HepG2 (cell line): ENCODE data around the gene MT1G. TPM values are rescaled to one million over a fixed set of nuclear protein-coding genes. Genes with fewer than 3 reads are reported as not detected.

Experiments
- ERF ChIP-seq: IDR thresholded peaks from 2 replicates; pipeline ENCODE4 v1.6.1; 2018; ENCODE audit warnings: missing biosample characterization, missing genetic modification reagents
- FOXP1 ChIP-seq, 2 experiments: fragments of 450-650 bp in 1 of 2; IDR thresholded peaks; 2 replicates each; pipeline ENCODE4 v1.6.1; 2017 to 2018; ENCODE audit warnings: antibody characterized with exemption in 1 of 2
- GZF1 ChIP-seq: sonication (generic); formaldehyde crosslinking; IDR thresholded peaks from 2 replicates; pipeline ENCODE4 v1.5.1; 2020; ENCODE audit warnings: mild to moderate bottlenecking, missing genetic modification reagents
- HMGXB4 ChIP-seq, 2 experiments: sonication (generic) in 1 of 2; formaldehyde crosslinking in 1 of 2; IDR thresholded peaks; 2 replicates each; pipeline versions ENCODE4 v1.4.0 to v1.6.1; 2018 to 2020; ENCODE audit warnings: missing genetic modification reagents in 2 of 2, borderline replicate concordance in 1 of 2, low read depth in 1 of 2, mild to moderate bottlenecking in 1 of 2, missing biosample characterization in 1 of 2
- IRX3 ChIP-seq: sonication (generic); formaldehyde crosslinking; IDR thresholded peaks from 2 replicates; pipeline ENCODE4 v1.8.1; 2023; ENCODE audit warnings: mild to moderate bottlenecking, low read depth, missing genetic modification reagents, borderline replicate concordance
- NCOA2 ChIP-seq: sonication (generic); formaldehyde crosslinking; IDR thresholded peaks from 2 replicates; pipeline ENCODE4 v1.8.0; 2022; ENCODE audit warnings: inconsistent platforms
- NFRKB ChIP-seq: fragments of 450-650 bp; IDR thresholded peaks from 2 replicates; pipeline ENCODE4 v1.6.1; 2017
- PAX8 ChIP-seq: sonication (generic); formaldehyde crosslinking; IDR thresholded peaks from 2 replicates; pipeline ENCODE4 v1.8.0; 2022; ENCODE audit warnings: mild to moderate bottlenecking, missing genetic modification reagents, borderline replicate concordance
- RAD21 ChIP-seq: fragments of 450-650 bp; formaldehyde crosslinking; IDR thresholded peaks from 2 replicates; pipeline ENCODE4 v1.5.0; 2020; ENCODE audit warnings: mild to moderate bottlenecking
- SIN3A ChIP-seq: IDR thresholded peaks from 2 replicates; pipeline ENCODE4 v1.6.1; 2011; ENCODE audit warnings: low read depth, mild to moderate bottlenecking, control low read depth, low read length, borderline replicate concordance
- TP53 ChIP-seq: sonication (generic); formaldehyde crosslinking; conservative IDR thresholded peaks from 2 replicates; pipeline ENCODE4 v1.4.0; 2020; ENCODE audit warnings: missing genetic modification reagents
- ZFP36L1 ChIP-seq: sonication (generic); formaldehyde crosslinking; IDR thresholded peaks from 2 replicates; pipeline ENCODE4 v1.8.0; 2022; ENCODE audit warnings: mild to moderate bottlenecking, missing genetic modification reagents, moderate library complexity
- ZNF136 ChIP-seq: sonication (generic); formaldehyde crosslinking; IDR thresholded peaks from 2 replicates; pipeline ENCODE4 v1.8.1; 2022; ENCODE audit warnings: low read depth, mild to moderate bottlenecking, moderate library complexity, missing genetic modification reagents
- ZNF225 ChIP-seq: sonication (generic); formaldehyde crosslinking; IDR thresholded peaks from 2 replicates; pipeline ENCODE4 v1.4.0; 2020; ENCODE audit warnings: mild to moderate bottlenecking, missing genetic modification reagents
- ZNF343 ChIP-seq: sonication (generic); formaldehyde crosslinking; IDR thresholded peaks from 2 replicates; pipeline ENCODE4 v1.4.0; 2020; ENCODE audit warnings: mild to moderate bottlenecking, missing genetic modification reagents
- ZNF496 ChIP-seq: sonication (generic); formaldehyde crosslinking; IDR thresholded peaks from 2 replicates; pipeline ENCODE4 v1.8.1; 2023; ENCODE audit warnings: mild to moderate bottlenecking, moderate library complexity, missing genetic modification reagents; ENCODE audit not compliant: insufficient replicate concordance
- ZNF562 ChIP-seq: sonication (generic); formaldehyde crosslinking; IDR thresholded peaks from 2 replicates; pipeline ENCODE4 v1.8.0; 2022; ENCODE audit warnings: missing genetic modification reagents, borderline replicate concordance
- ZNF746 ChIP-seq: sonication (generic); formaldehyde crosslinking; IDR thresholded peaks from 2 replicates; pipeline ENCODE4 v1.8.0; 2022; ENCODE audit warnings: mild to moderate bottlenecking, missing genetic modification reagents
- ZNF782 ChIP-seq: sonication (generic); formaldehyde crosslinking; IDR thresholded peaks from 2 replicates; pipeline ENCODE4 v1.4.0; 2020; ENCODE audit warnings: missing genetic modification reagents, mild to moderate bottlenecking, borderline replicate concordance
- polyA plus RNA-seq, 8 experiments: library from polyadenylated mRNA; depleted of rRNA in 3 of 8; stranded (reverse) in 7 of 8; unstranded in 1 of 8; fragments of >200 nt; fragmentation: Illumina TruSeq in 4 of 8; extraction: Trizol in 4 of 8; gene quantifications; 2 replicates each; pipeline versions ENCODE4 v1.2.1 to v1.2.3, GENCODE V29; 2011 to 2016; ENCODE audit warnings: low read depth in 4 of 8, missing spikeins in 1 of 8, mixed read lengths in 1 of 8; ENCODE audit not compliant: insufficient read depth in 1 of 8
- total RNA-seq, 5 experiments: library from RNA; depleted of rRNA; stranded (reverse); fragments of >200 nt; fragmentation: Illumina TruSeq; extraction: Trizol; gene quantifications; 2 replicates each; pipeline ENCODE4 v1.2.3, GENCODE V29; 2016; ENCODE audit warnings: low read depth in 1 of 5
- TF ChIP-seq, protein P1 (sequence below): sonication (generic); formaldehyde crosslinking; IDR thresholded peaks from 2 replicates; pipeline ENCODE4 v1.4.0; 2020; ENCODE audit warnings: missing genetic modification reagents, mild to moderate bottlenecking, borderline replicate concordance
- TF ChIP-seq, protein P2 (sequence below): sonication (generic); formaldehyde crosslinking; IDR thresholded peaks from 2 replicates; pipeline ENCODE4 v1.4.0; 2020; ENCODE audit warnings: missing genetic modification reagents, borderline replicate concordance
- TF ChIP-seq, protein P3 (sequence below): sonication (generic); IDR thresholded peaks from 2 replicates; pipeline ENCODE4 v1.6.1; 2016; ENCODE audit warnings: low read depth, borderline replicate concordance

Gene MT1G
- total and polyA plus RNA-seq, 2 of the 13 experiments (the other 11 are each of a cell fraction or from before 2014, with no cell fraction given): 3.6 to 377 TPM

DNA sequence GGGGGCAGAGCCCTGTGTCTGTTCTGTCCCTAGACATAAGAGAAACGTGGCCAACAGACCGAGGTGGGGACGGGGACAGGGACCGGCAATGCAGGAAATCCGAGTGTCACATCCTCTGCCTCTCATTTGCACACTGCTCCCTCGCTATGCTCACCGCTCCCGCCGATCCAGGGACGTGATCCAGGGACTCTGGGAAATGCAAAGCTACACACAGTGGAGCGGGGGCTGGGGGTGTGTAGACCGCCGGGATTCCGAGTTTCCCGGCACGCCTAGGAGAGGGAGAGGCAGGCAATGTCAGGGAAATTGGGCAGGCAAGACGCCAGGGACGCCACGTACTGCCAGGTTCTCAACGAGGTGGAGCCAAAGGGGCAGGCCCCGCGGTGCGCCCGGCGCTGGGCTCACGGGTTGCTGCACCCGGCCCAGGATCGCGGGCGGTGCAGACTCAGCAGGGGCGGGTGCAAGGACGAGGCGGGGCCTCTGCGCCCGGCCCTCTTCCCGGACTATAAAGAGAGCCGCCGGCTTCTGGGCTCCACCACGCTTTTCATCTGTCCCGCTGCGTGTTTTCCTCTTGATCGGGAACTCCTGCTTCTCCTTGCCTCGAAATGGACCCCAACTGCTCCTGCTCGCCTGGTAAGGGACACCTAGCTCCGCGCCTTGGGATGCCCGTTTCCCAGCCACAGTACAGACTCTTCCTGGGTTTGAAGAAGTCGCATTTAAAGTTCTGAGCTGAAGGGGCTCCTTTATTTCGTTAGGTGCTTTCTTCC lies 14.3 kb upstream of the MT1G start, which contains the start of gene MT1X (continued):
- TF ChIP-seq, protein P1, sequence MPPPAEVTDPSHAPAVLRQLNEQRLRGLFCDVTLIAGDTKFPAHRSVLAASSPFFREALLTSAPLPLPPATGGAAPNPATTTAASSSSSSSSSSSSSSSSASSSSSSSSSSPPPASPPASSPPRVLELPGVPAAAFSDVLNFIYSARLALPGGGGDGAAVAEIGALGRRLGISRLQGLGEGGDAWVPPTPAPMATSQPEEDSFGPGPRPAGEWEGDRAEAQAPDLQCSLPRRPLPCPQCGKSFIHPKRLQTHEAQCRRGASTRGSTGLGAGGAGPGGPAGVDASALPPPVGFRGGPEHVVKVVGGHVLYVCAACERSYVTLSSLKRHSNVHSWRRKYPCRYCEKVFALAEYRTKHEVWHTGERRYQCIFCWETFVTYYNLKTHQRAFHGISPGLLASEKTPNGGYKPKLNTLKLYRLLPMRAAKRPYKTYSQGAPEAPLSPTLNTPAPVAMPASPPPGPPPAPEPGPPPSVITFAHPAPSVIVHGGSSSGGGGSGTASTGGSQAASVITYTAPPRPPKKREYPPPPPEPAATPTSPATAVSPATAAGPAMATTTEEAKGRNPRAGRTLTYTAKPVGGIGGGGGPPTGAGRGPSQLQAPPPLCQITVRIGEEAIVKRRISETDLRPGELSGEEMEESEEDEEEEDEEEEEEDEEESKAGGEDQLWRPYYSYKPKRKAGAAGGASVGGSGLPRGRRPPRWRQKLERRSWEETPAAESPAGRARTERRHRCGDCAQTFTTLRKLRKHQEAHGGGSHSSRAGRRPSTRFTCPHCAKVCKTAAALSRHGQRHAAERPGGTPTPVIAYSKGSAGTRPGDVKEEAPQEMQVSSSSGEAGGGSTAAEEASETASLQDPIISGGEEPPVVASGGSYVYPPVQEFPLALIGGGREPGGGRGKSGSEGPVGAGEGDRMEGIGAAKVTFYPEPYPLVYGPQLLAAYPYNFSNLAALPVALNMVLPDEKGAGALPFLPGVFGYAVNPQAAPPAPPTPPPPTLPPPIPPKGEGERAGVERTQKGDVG (CRISPR knock-in tag): no peak
- TF ChIP-seq, protein P2, sequence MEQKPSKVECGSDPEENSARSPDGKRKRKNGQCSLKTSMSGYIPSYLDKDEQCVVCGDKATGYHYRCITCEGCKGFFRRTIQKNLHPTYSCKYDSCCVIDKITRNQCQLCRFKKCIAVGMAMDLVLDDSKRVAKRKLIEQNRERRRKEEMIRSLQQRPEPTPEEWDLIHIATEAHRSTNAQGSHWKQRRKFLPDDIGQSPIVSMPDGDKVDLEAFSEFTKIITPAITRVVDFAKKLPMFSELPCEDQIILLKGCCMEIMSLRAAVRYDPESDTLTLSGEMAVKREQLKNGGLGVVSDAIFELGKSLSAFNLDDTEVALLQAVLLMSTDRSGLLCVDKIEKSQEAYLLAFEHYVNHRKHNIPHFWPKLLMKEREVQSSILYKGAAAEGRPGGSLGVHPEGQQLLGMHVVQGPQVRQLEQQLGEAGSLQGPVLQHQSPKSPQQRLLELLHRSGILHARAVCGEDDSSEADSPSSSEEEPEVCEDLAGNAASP: no peak
- TF ChIP-seq ZNF496 (no peak), ZNF562 (CRISPR knock-in tag) (no peak), ZNF782 (CRISPR knock-in tag) (0 out of 2 replicates have a peak, but pooled peaks have one; percentile 3), NCOA2 (CRISPR knock-in tag) (0 out of 2 replicates have a peak, but pooled peaks have one; percentile 40), IRX3 (peak; percentile 24; the same call in 1 of the 2 replicates), RAD21 (CRISPR knock-in tag) (no peak), ZFP36L1 (CRISPR knock-in tag) (0 out of 2 replicates have a peak, but pooled peaks have one; percentile 23), ERF (CRISPR knock-in tag) (peak; percentile 61; the same call in 1 of the 2 replicates), HMGXB4 (CRISPR knock-in tag; IDR thresholded peaks at IDR 0.05; ENCODE audit: borderline replicate concordance in 1 of 2, low read depth in 1 of 2) (peak in 1 of 2 experiments; percentile 33; a peak in 2 of 4 replicates), FOXP1 (IDR thresholded peaks at IDR 0.05) (no peak), FOXP1 (CRISPR knock-in tag; IDR thresholded peaks at IDR 0.05) (no peak), ZNF136 (no peak), GZF1 (CRISPR knock-in tag) (no peak), ZNF225 (CRISPR knock-in tag) (0 out of 2 replicates have a peak, but pooled peaks have one; percentile 18), ZNF343 (CRISPR knock-in tag) (no peak), SIN3A (peak; percentile 63; the same call in 1 of the 2 replicates), PAX8 (no peak), ZNF746 (CRISPR knock-in tag) (no peak), TP53 (CRISPR knock-in tag) (no peak), NFRKB (no peak)
- TF ChIP-seq, protein P3, sequence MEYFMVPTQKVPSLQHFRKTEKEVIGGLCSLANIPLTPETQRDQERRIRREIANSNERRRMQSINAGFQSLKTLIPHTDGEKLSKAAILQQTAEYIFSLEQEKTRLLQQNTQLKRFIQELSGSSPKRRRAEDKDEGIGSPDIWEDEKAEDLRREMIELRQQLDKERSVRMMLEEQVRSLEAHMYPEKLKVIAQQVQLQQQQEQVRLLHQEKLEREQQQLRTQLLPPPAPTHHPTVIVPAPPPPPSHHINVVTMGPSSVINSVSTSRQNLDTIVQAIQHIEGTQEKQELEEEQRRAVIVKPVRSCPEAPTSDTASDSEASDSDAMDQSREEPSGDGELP: no peak
